HepG2 (cell line): ENCODE results near the gene ECEL1. TPM values are rescaled to one million over a fixed set of nuclear protein-coding genes. Genes with fewer than 3 reads are reported as not detected.
A peak's percentile ranks its signal among the peaks of the same experiment; 100 is the strongest.

Experiments used
- ATAC-seq: fragments of 200-7000 bp; cut with Tn5 transposase; 3 replicates; pipeline ENCODE4 v1.9.1; 2020; ENCODE audit warnings: mild to moderate bottlenecking, moderate library complexity
- BruUV-seq: library from RNA; stranded (reverse); fragments of 400-500 nt; replicated peaks from 2 replicates; lab custom pipeline; 2021; lab: Mats Ljungman, UMichigan
- CTCF ChIA-PET: fragments of 300-600 bp; formaldehyde crosslinking; extraction: SDS; loops from one replicate; lab custom pipeline; 2021; ENCODE audit warnings: low total read pairs, inconsistent platforms, low intra/inter-chr PET ratio; lab: Yijun Ruan, JAX
- POLR2A ChIA-PET: fragments of 350-600 bp; sonication (Branson Sonifier 250); formaldehyde crosslinking; loops from one replicate; lab custom pipeline; 2020; ENCODE audit warnings: antibody characterized with exemption, inconsistent platforms; lab: Yijun Ruan, JAX
- DNase-seq: peaks from one replicate; pipeline ENCODE4 v3.0.0-alpha.2; 2015; ENCODE audit warnings: low spot score
- FAIRE-seq: peaks from 3 replicates; lab custom pipeline; 2011; peaks lifted over from hg19 to GRCh38; lab: Jason Lieb, UNC
- H2AFZ ChIP-seq: one replicate; pipeline ENCODE4 v1.6.1; 2011; ENCODE audit warnings: low read length, inconsistent platforms
- H3K27ac ChIP-seq: fragments of 300-600 bp; 3 replicates; pipeline ENCODE4 v1.8.0; 2011; ENCODE audit warnings: mixed run types, mild to moderate bottlenecking, mixed read lengths, low read length, inconsistent platforms; ENCODE audit not compliant: insufficient read depth; ENCODE audit errors: extremely low read length
- H3K27me3 ChIP-seq, 2 experiments: fragments of 200-600 bp in 1 of 2; 2 replicates in 1 of 2; 3 replicates in 1 of 2; pipeline versions ENCODE4 v1.6.0 to v1.8.0; 2011; ENCODE audit warnings: low read length in 2 of 2, mild to moderate bottlenecking in 2 of 2, moderate library complexity in 2 of 2, inconsistent platforms in 1 of 2; ENCODE audit not compliant: insufficient read depth in 2 of 2, control insufficient read depth in 1 of 2
- H3K36me3 ChIP-seq, 2 experiments: fragments of 200-600 bp in 1 of 2; replicated peaks in 1 of 2; 2 replicates in 1 of 2; 3 replicates in 1 of 2; pipeline versions ENCODE4 v1.5.1 to v1.8.0; 2011; ENCODE audit warnings: low read length in 2 of 2, inconsistent platforms in 1 of 2; ENCODE audit not compliant: insufficient read depth in 2 of 2, control insufficient read depth in 1 of 2
- H3K4me1 ChIP-seq: 2 replicates; pipeline ENCODE4 v1.5.1; 2012; ENCODE audit warnings: low read length, inconsistent platforms; ENCODE audit not compliant: insufficient read depth
- H3K4me2 ChIP-seq: 2 replicates; pipeline ENCODE4 v1.6.0; 2011; ENCODE audit warnings: low read depth, low read length, inconsistent platforms
- H3K4me3 ChIP-seq, 3 experiments: fragments of 200-600 bp in 1 of 3; sonication (generic), shearing (Covaris generic) in 1 of 3; replicated peaks in 1 of 3; 2 replicates each; pipeline ENCODE4 v1.5.1; 2011 to 2016; ENCODE audit warnings: low read length in 3 of 3, inconsistent platforms in 2 of 3, low read depth in 2 of 3, mild to moderate bottlenecking in 2 of 3, control low read depth in 1 of 3, mixed read lengths in 1 of 3; ENCODE audit not compliant: insufficient read depth in 1 of 3
- H3K79me2 ChIP-seq: one replicate; pipeline ENCODE4 v1.6.1; 2011; ENCODE audit warnings: low read length, inconsistent platforms; ENCODE audit not compliant: insufficient read depth
- H3K9ac ChIP-seq: 2 replicates; pipeline ENCODE4 v1.6.0; 2011; ENCODE audit warnings: mild to moderate bottlenecking, low read depth, low read length, inconsistent platforms; ENCODE audit not compliant: insufficient read depth
- H3K9me3 ChIP-seq: 2 replicates; pipeline ENCODE4 v1.5.1; 2012; ENCODE audit warnings: mild to moderate bottlenecking, low read length
- H4K20me1 ChIP-seq: 2 replicates; pipeline ENCODE4 v1.6.0; 2011; ENCODE audit warnings: inconsistent platforms, mild to moderate bottlenecking, low read length, moderate library complexity; ENCODE audit not compliant: insufficient read depth
- AHDC1 ChIP-seq: sonication (generic); formaldehyde crosslinking; IDR thresholded peaks from 2 replicates; pipeline ENCODE4 v1.5.1; 2020; ENCODE audit warnings: mild to moderate bottlenecking, missing genetic modification reagents, borderline replicate concordance
- KDM3A ChIP-seq: IDR thresholded peaks from 2 replicates; pipeline ENCODE4 v1.6.1; 2018; ENCODE audit warnings: low read depth, missing compliant biosample characterization
- MEIS1 ChIP-seq: sonication (generic); formaldehyde crosslinking; IDR thresholded peaks from 2 replicates; pipeline ENCODE4 v1.9.0; 2021; ENCODE audit warnings: mild to moderate bottlenecking, missing genetic modification reagents, moderate library complexity, borderline replicate concordance
- MTF2 ChIP-seq: sonication (generic); formaldehyde crosslinking; IDR thresholded peaks from 2 replicates; pipeline ENCODE4 v1.5.0; 2020; ENCODE audit warnings: missing genetic modification reagents, borderline replicate concordance
- POGK ChIP-seq: sonication (generic); formaldehyde crosslinking; conservative IDR thresholded peaks from 2 replicates; pipeline ENCODE4 v1.8.0; 2022; ENCODE audit warnings: mild to moderate bottlenecking, moderate library complexity, missing genetic modification reagents
- SALL1 ChIP-seq: sonication (generic); formaldehyde crosslinking; IDR thresholded peaks from 2 replicates; pipeline ENCODE4 v1.8.0; 2022; ENCODE audit warnings: mild to moderate bottlenecking, missing genetic modification reagents
- STAG1 ChIP-seq: sonication (generic); formaldehyde crosslinking; IDR thresholded peaks from 2 replicates; pipeline ENCODE4 v1.4.0; 2020; ENCODE audit warnings: missing genetic modification reagents
- ZBED4 ChIP-seq: sonication (generic); formaldehyde crosslinking; IDR thresholded peaks from 2 replicates; pipeline ENCODE4 v1.4.0; 2020; ENCODE audit warnings: missing genetic modification reagents, borderline replicate concordance
- WGBS: methylation state at CpG from one replicate; pipeline ENCODE4 v1.1.6; 2017; ENCODE audit warnings: low lambda C conversion rate; 5-methylcytosine and 5-hydroxymethylcytosine counted together
- in situ Hi-C: cut with HindIII; loops from 2 replicates; pipeline ENCODE4 v1.10.0; 2017; ENCODE audit warnings: low pct_unique_long_range_greater_than_20kb; ENCODE audit not compliant: extremely low pct_ligation_motif_present
- intact Hi-C: fragments of 100-400 bp; cut with micrococcal nuclease; formaldehyde crosslinking; loops from one replicate; pipeline ENCODE4 v1.10.0; 2022; ENCODE audit not compliant: unreplicated experiment
- polyA plus RNA-seq, 8 experiments: library from polyadenylated mRNA; depleted of rRNA in 3 of 8; stranded (reverse) in 7 of 8; unstranded in 1 of 8; fragments of >200 nt; fragmentation: Illumina TruSeq in 4 of 8; extraction: Trizol in 4 of 8; gene quantifications; 2 replicates each; pipeline versions ENCODE4 v1.2.1 to v1.2.3, GENCODE V29; 2011 to 2016; ENCODE audit warnings: low read depth in 4 of 8, missing spikeins in 1 of 8, mixed read lengths in 1 of 8; ENCODE audit not compliant: insufficient read depth in 1 of 8
- total RNA-seq, 5 experiments: library from RNA; depleted of rRNA; stranded (reverse); fragments of >200 nt; fragmentation: Illumina TruSeq; extraction: Trizol; gene quantifications; 2 replicates each; pipeline ENCODE4 v1.2.3, GENCODE V29; 2016; ENCODE audit warnings: low read depth in 1 of 5

Gene ECEL1
- total and polyA plus RNA-seq, 2 of the 13 experiments (the other 11 are each of a cell fraction or from before 2014, with no cell fraction given), result not detected

DNA sequence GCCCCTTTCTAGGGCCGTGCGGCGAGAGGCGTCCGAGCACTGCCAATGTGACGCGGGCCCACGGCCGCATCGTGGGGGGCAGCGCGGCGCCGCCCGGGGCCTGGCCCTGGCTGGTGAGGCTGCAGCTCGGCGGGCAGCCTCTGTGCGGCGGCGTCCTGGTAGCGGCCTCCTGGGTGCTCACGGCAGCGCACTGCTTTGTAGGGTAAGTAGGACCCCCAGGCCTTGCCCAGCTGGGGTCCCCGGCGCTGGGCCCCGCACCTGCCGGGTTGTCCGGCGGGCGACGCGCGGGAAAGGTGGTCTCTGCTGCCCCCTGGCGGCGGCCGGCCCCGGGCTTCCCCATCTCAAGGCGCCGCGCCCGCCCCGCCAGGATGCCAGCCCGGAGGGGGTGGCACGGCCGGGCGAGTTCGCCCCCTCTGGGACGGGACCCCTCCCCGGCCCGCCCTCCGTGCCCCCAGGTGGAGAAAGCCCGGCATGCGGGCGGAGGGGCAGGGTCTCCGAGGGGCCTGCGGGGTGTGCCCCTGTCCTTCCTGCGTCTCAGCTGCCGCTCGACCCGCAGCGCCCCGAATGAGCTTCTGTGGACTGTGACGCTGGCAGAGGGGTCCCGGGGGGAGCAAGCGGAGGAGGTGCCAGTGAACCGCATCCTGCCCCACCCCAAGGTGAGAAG is 34.5 kb upstream of the ECEL1 start:
- no peak for FAIRE-seq
- Histone ChIP-seq H3K27me3 (peaks cover 31 to 86% of the 10 kb centered on the region in 2 experiments), H3K36me3 (no peaks in the 10 kb centered on the region), H3K9me3 (no peaks in the 10 kb centered on the region), H3K79me2 (no peaks in the 10 kb centered on the region), H3K27ac (no peak overlapping the region), H3K4me1 (peaks cover 32% of the 10 kb centered on the region), H4K20me1 (no peaks in the 10 kb centered on the region; the same call in 1 of the 2 replicates), H3K4me3 (peak overlapping the region in 1 of 3 experiments; percentile 33; a peak in 1 of 6 replicates), H3K4me2 (peak overlapping the region; percentile 37; the same call in 1 of the 2 replicates), H3K9ac (no peak overlapping the region), H2AFZ (no peak overlapping the region)
- 0% methylated on average over 3 of the region's 66 CpGs for WGBS
- in situ Hi-C loops (no loop called here), intact Hi-C loops (loop anchor here (5.0 to 10.0 kb wide), 3 partner anchors 45 to 617 kb away; no protein-coding TSS in a partner anchor)
- peak; percentile 39 for ATAC-seq
- no peak for DNase-seq
- POLR2A ChIA-PET, result no interaction called here
- CTCF ChIA-PET, result interaction anchor here (1.1 to 1.5 kb wide), 3 partner anchors 42 to 81 kb away, joined by 3 to 6 read pairs (median 3); no protein-coding TSS in a partner anchor
- BruUV-seq, result no TSS peak
- TF ChIP-seq MTF2 (CRISPR knock-in tag) (peak; percentile 74; the same call in 1 of the 2 replicates), POGK (0 out of 2 replicates have a peak, but pooled peaks have one; percentile 37), MEIS1 (CRISPR knock-in tag) (no peak), AHDC1 (CRISPR knock-in tag) (no peak), ZBED4 (0 out of 2 replicates have a peak, but pooled peaks have one; percentile 20), SALL1 (CRISPR knock-in tag) (peak; percentile 47; the same call in 1 of the 2 replicates), KDM3A (CRISPR knock-in tag) (peak; percentile 58; the same call in 1 of the 2 replicates), STAG1 (peak; percentile 81)
